CD14-positive monocyte (primary cell): Measurements from ENCODE around the gene VSIR. TPM values are rescaled to one million over a fixed set of nuclear protein-coding genes. Genes with fewer than 3 reads are reported as not detected.

Experiments
- DNase-seq, 3 donors: peaks; one replicate each; pipeline ENCODE4 v3.0.0-alpha.2; 2011 to 2022
- H2AFZ ChIP-seq: 2 replicates; pipeline ENCODE4 v1.6.0; 2012; ENCODE audit warnings: mild to moderate bottlenecking, low read depth, low read length, inconsistent platforms; ENCODE audit not compliant: insufficient read depth, poor library complexity, severe bottlenecking
- H3K27ac ChIP-seq, 2 donors: 1 replicate in 1 of 2; 2 replicates in 1 of 2; pipeline ENCODE4 v1.5.1; 2012 to 2013; ENCODE audit warnings: low read length in 2 of 2, control low read depth in 1 of 2, inconsistent platforms in 1 of 2, low read depth in 1 of 2, mild to moderate bottlenecking in 1 of 2
- H3K27me3 ChIP-seq, 2 donors: one replicate each; pipeline versions ENCODE4 v1.6.0 to v1.6.1; 2011 to 2013; ENCODE audit warnings: low read length in 2 of 2; ENCODE audit not compliant: control insufficient read depth in 2 of 2, insufficient read depth in 2 of 2
- H3K36me3 ChIP-seq, 2 donors: replicated peaks in 1 of 2; 1 replicate in 1 of 2; 2 replicates in 1 of 2; pipeline versions ENCODE4 v1.5.1 to v1.6.1; 2012 to 2013; ENCODE audit warnings: low read length in 2 of 2, control low read depth in 1 of 2, inconsistent platforms in 1 of 2, mild to moderate bottlenecking in 1 of 2; ENCODE audit not compliant: insufficient read depth in 2 of 2, control insufficient read depth in 1 of 2
- H3K4me1 ChIP-seq, 2 donors: 1 replicate in 1 of 2; 2 replicates in 1 of 2; pipeline versions ENCODE4 v1.5.1 to v1.6.1; 2012 to 2013; ENCODE audit warnings: low read length in 2 of 2, control low read depth in 1 of 2, inconsistent platforms in 1 of 2, mild to moderate bottlenecking in 1 of 2, moderate library complexity in 1 of 2; ENCODE audit not compliant: insufficient read depth in 2 of 2, control insufficient read depth in 1 of 2
- H3K4me2 ChIP-seq: replicated peaks from 2 replicates; pipeline ENCODE3; 2012; ENCODE audit warnings: low read length, moderate library complexity, mild to moderate bottlenecking; ENCODE audit not compliant: poor library complexity, severe bottlenecking; ENCODE audit errors: extremely low read depth
- H3K4me3 ChIP-seq, 3 experiments: fragments of 200-600 bp in 1 of 3; sonication (generic) in 1 of 3; replicated peaks in 1 of 3; 1 replicate in 2 of 3; 2 replicates in 1 of 3; pipeline ENCODE4 v1.5.1; 2011 to 2013; ENCODE audit warnings: low read length in 3 of 3, mild to moderate bottlenecking in 3 of 3, control low read depth in 2 of 3, low read depth in 2 of 3, inconsistent platforms in 1 of 3, moderate library complexity in 1 of 3
- H3K79me2 ChIP-seq: 2 replicates; pipeline ENCODE4 v1.6.0; 2012; ENCODE audit warnings: mild to moderate bottlenecking, control low read depth, inconsistent platforms, low read length, moderate library complexity; ENCODE audit not compliant: insufficient read depth
- H3K9ac ChIP-seq: 2 replicates; pipeline ENCODE4 v1.6.0; 2017; ENCODE audit warnings: low read length, mild to moderate bottlenecking; ENCODE audit not compliant: insufficient read depth, poor library complexity, severe bottlenecking
- H3K9me3 ChIP-seq, 2 donors: replicated peaks in 1 of 2; 1 replicate in 1 of 2; 2 replicates in 1 of 2; pipeline versions ENCODE4 v1.5.1 to v1.6.1; 2012 to 2013; ENCODE audit warnings: low read length in 2 of 2, control low read depth in 1 of 2; ENCODE audit not compliant: control insufficient read depth in 1 of 2, insufficient read depth in 1 of 2
- H4K20me1 ChIP-seq: 2 replicates; pipeline ENCODE4 v1.6.0; 2012; ENCODE audit warnings: mild to moderate bottlenecking, low read length, control low read depth, moderate library complexity; ENCODE audit not compliant: insufficient read depth
- H3K27ac Mint-ChIP-seq, 7 donors: one replicate each; pipeline ENCODE4 v1.8.0; 2020; ENCODE audit warnings: mild to moderate bottlenecking in 7 of 7, mixed read lengths in 7 of 7, moderate library complexity in 6 of 7, inconsistent platforms in 2 of 7
- H3K27me3 Mint-ChIP-seq, 3 donors: one replicate each; pipeline ENCODE4 v1.8.0; 2021 to 2022; ENCODE audit warnings: low read depth in 3 of 3, mild to moderate bottlenecking in 3 of 3, mixed read lengths in 3 of 3, moderate library complexity in 3 of 3, inconsistent platforms in 1 of 3
- H3K36me3 Mint-ChIP-seq, 2 donors: one replicate each; pipeline ENCODE4 v1.8.0; 2020; ENCODE audit warnings: mixed read lengths in 2 of 2, inconsistent platforms in 1 of 2, mild to moderate bottlenecking in 1 of 2
- H3K4me1 Mint-ChIP-seq: one replicate; pipeline ENCODE4 v1.8.0; 2020; ENCODE audit warnings: mild to moderate bottlenecking, mixed read lengths
- H3K4me3 Mint-ChIP-seq, 2 donors: one replicate each; pipeline ENCODE4 v1.8.0; 2020; ENCODE audit warnings: mild to moderate bottlenecking in 2 of 2, mixed read lengths in 2 of 2, moderate library complexity in 1 of 2
- H3K9me3 Mint-ChIP-seq, 7 donors: one replicate each; pipeline ENCODE4 v1.8.0; 2020 to 2022; ENCODE audit warnings: mixed read lengths in 7 of 7, mild to moderate bottlenecking in 6 of 7, moderate library complexity in 6 of 7, inconsistent platforms in 2 of 7
- CTCF ChIP-seq: fragments of 200-600 bp; IDR thresholded peaks from one replicate; pipeline ENCODE4 v1.8.0; 2022; ENCODE audit warnings: antibody characterized with exemption, mild to moderate bottlenecking
- WGBS: methylation state at CpG from one replicate; pipeline ENCODE4 v1.1.5; 2013; ENCODE audit warnings: missing lambda C conversion rate; ENCODE audit not compliant: insufficient coverage; 5-methylcytosine and 5-hydroxymethylcytosine counted together
- intact Hi-C, 2 donors: fragments of 100-400 bp; cut with micrococcal nuclease; formaldehyde crosslinking; loops; one replicate each; pipeline versions ENCODE4 v1.15.0 to v1.15.1; 2023
- polyA plus RNA-seq, 3 donors: library from polyadenylated mRNA; depleted of rRNA in 1 of 3; unstranded in 2 of 3; stranded (reverse) in 1 of 3; fragments of 300-500 nt in 2 of 3; fragments of >200 nt in 1 of 3; fragmentation: Illumina TruSeq in 2 of 3; gene quantifications; 1 replicate in 2 of 3; 2 replicates in 1 of 3; pipeline ENCODE4 v1.2.3, GENCODE V29; 2012 to 2021

Gene VSIR
- polyA plus RNA-seq, 3 donors: 635 to 1,133 (median 801) TPM

GRCh38 chr10:71754562-71754961 is 18.8 kb downstream of the VSIR start:
- H3K27ac Mint-ChIP-seq: peak overlapping the region; percentile 91 to 96 (median 95)
- H2AFZ ChIP-seq: no peak overlapping the region
- WGBS: no CpG with 5 or more reads among the region's 3 CpGs
- H3K4me2 ChIP-seq: peak overlapping the region; percentile 58
- no peak overlapping the region for H3K9ac ChIP-seq
- peak overlapping the region; percentile 82 to 83 for H3K27ac ChIP-seq
- peaks cover 0 to 2% (median 0%) of the 10 kb centered on the region in 7 donors for H3K9me3 Mint-ChIP-seq
- no peak for TF ChIP-seq CTCF
- DNase-seq: peak in 2 of 3 donors; percentile 69 to 76
- peaks cover 94% of the 10 kb centered on the region for H4K20me1 ChIP-seq
- H3K4me1 ChIP-seq: peaks cover 100% of the 10 kb centered on the region in 2 donors
- H3K4me3 Mint-ChIP-seq: peak overlapping the region in 1 of 2 donors; percentile 44
- no peaks in the 10 kb centered on the region for H3K27me3 Mint-ChIP-seq
- no peaks in the 10 kb centered on the region for H3K9me3 ChIP-seq
- intact Hi-C loops: loop anchor here in 1 of 2 donors (5.0 kb wide), 1 partner anchor 133 kb away; no protein-coding TSS in a partner anchor
- peak overlapping the region in 1 of 3 experiments; percentile 64 for H3K4me3 ChIP-seq
- H3K4me1 Mint-ChIP-seq: peaks cover 97% of the 10 kb centered on the region
- peaks cover 82 to 94% of the 10 kb centered on the region in 2 donors for H3K36me3 ChIP-seq
- no peaks in the 10 kb centered on the region for H3K27me3 ChIP-seq
- peaks cover 81 to 93% of the 10 kb centered on the region in 2 donors for H3K36me3 Mint-ChIP-seq
- H3K79me2 ChIP-seq: peaks cover 80% of the 10 kb centered on the region

GRCh38 chr10:71753960-71754505 is 19.3 kb downstream of the VSIR start:
- Histone ChIP-seq H3K4me1 (peaks cover 100% of the 10 kb centered on the region in 2 donors), H3K4me3 (peak overlapping the region in 1 of 3 experiments; percentile 64), H3K9ac (no peak overlapping the region), H2AFZ (no peak overlapping the region), H3K36me3 (peaks cover 82 to 92% of the 10 kb centered on the region in 2 donors), H3K27ac (peak overlapping the region; percentile 82 to 83), H3K79me2 (peaks cover 75% of the 10 kb centered on the region), H3K27me3 (no peaks in the 10 kb centered on the region), H4K20me1 (peaks cover 94% of the 10 kb centered on the region), H3K4me2 (peak overlapping the region; percentile 58), H3K9me3 (no peaks in the 10 kb centered on the region)
- Mint-ChIP-seq H3K9me3 (peaks cover 0 to 2% (median 0%) of the 10 kb centered on the region in 7 donors), H3K4me3 (peak overlapping the region in 1 of 2 donors; percentile 46), H3K4me1 (peaks cover 97% of the 10 kb centered on the region), H3K27ac (peak overlapping the region; percentile 91 to 96 (median 95)), H3K36me3 (peaks cover 78 to 92% of the 10 kb centered on the region in 2 donors), H3K27me3 (no peaks in the 10 kb centered on the region)
- DNase-seq: no peak
- no peak for TF ChIP-seq CTCF
- intact Hi-C loops: loop anchor here (2.0 to 5.0 kb wide), 2 partner anchors 17 to 133 kb away; no protein-coding TSS in a partner anchor
- WGBS: 3% methylated on average over 4 of the region's 8 CpGs
